ENCODE results near the gene KRTAP10-12. TPM values are rescaled to one million over a fixed set of nuclear protein-coding genes. Genes with fewer than 3 reads are reported as not detected.

KRTAP10-12 gene
- total RNA-seq, 1 experiment from 2014 or later, result not detected

GRCh38 chr21:44713846-44714245 lies 16.9 kb downstream of the KRTAP10-12 start:
- peaks cover 66% of the 10 kb centered on the region for H3K27me3 ChIP-seq
- no peaks in the 10 kb centered on the region for H3K36me3 ChIP-seq

GRCh38 chr21:44714905-44715304 lies 17.9 kb downstream of the KRTAP10-12 start:
- no peak for DNase-seq
- H3K4me3 ChIP-seq, result no peak overlapping the region
- H3K36me3 ChIP-seq, result no peaks in the 10 kb centered on the region
- H3K9me3 ChIP-seq, result peaks cover 2% of the 10 kb centered on the region; the same call in 1 of the 2 replicates
- H3K27me3 ChIP-seq, result peaks cover 56% of the 10 kb centered on the region

More at GRCh38 chr21:44713846-44714245, 16.9 kb downstream of the KRTAP10-12 start:
- Histone ChIP-seq H3K4me3 (no peak overlapping the region), H3K9me3 (peaks cover 2% of the 10 kb centered on the region; the same call in 1 of the 2 replicates)
- DNase-seq, result no peak

- H3K27me3 ChIP-seq, result peaks cover 37% of the 10 kb centered on the region
- no peak for DNase-seq
Observed at GRCh38 chr21:44716984-44717383, 20.0 kb downstream of the KRTAP10-12 start.

GRCh38 chr21:44718093-44718492 lies 21.1 kb downstream of the KRTAP10-12 start:
- no peak for DNase-seq
- peaks cover 27% of the 10 kb centered on the region for H3K27me3 ChIP-seq
- H3K9me3 ChIP-seq, result peaks cover 2% of the 10 kb centered on the region; the same call in 1 of the 2 replicates
- H3K36me3 ChIP-seq, result no peaks in the 10 kb centered on the region
- H3K4me3 ChIP-seq, result no peak overlapping the region

More at GRCh38 chr21:44716984-44717383, 20.0 kb downstream of the KRTAP10-12 start:
- Histone ChIP-seq H3K4me3 (no peak overlapping the region), H3K36me3 (no peaks in the 10 kb centered on the region), H3K9me3 (peaks cover 2% of the 10 kb centered on the region; the same call in 1 of the 2 replicates)

GRCh38 chr21:44718571-44718970 lies 21.6 kb downstream of the KRTAP10-12 start:
- Histone ChIP-seq H3K4me3 (no peak overlapping the region), H3K9me3 (peaks cover 2% of the 10 kb centered on the region; the same call in 1 of the 2 replicates), H3K36me3 (no peaks in the 10 kb centered on the region), H3K27me3 (peaks cover 25% of the 10 kb centered on the region)
- no peak for DNase-seq

- Histone ChIP-seq H3K9me3 (peaks cover 2% of the 10 kb centered on the region; the same call in 1 of the 2 replicates), H3K4me3 (no peak overlapping the region), H3K36me3 (no peaks in the 10 kb centered on the region), H3K27me3 (peaks cover 23% of the 10 kb centered on the region)
- no peak for DNase-seq
Observed at GRCh38 chr21:44720170-44720569, 23.2 kb downstream of the KRTAP10-12 start.

GRCh38 chr21:44722731-44723130 lies 25.8 kb downstream of the KRTAP10-12 start:
- Histone ChIP-seq H3K36me3 (no peaks in the 10 kb centered on the region), H3K9me3 (no peaks in the 10 kb centered on the region), H3K4me3 (no peak overlapping the region), H3K27me3 (peaks cover 6% of the 10 kb centered on the region; the same call in 1 of the 2 replicates)
- no peak for DNase-seq

- H3K36me3 ChIP-seq, result no peaks in the 10 kb centered on the region
- DNase-seq, result no peak
- peaks cover 4% of the 10 kb centered on the region; the same call in 1 of the 2 replicates for H3K27me3 ChIP-seq
- no peak overlapping the region for H3K4me3 ChIP-seq
- H3K9me3 ChIP-seq, result no peaks in the 10 kb centered on the region
Observed at GRCh38 chr21:44723177-44724131, 26.5 kb downstream of the KRTAP10-12 start.

- no peak for DNase-seq
- peaks cover 4% of the 10 kb centered on the region; the same call in 1 of the 2 replicates for H3K27me3 ChIP-seq
- H3K9me3 ChIP-seq, result no peaks in the 10 kb centered on the region
Observed at GRCh38 chr21:44724196-44724595, 27.2 kb downstream of the KRTAP10-12 start.

GRCh38 chr21:44724926-44725325 lies 28.0 kb downstream of the KRTAP10-12 start:
- no peaks in the 10 kb centered on the region for H3K36me3 ChIP-seq
- H3K4me3 ChIP-seq, result no peak overlapping the region
- H3K27me3 ChIP-seq, result peaks cover 4% of the 10 kb centered on the region; the same call in 1 of the 2 replicates
- DNase-seq, result no peak
- H3K9me3 ChIP-seq, result no peaks in the 10 kb centered on the region

More at GRCh38 chr21:44724196-44724595, 27.2 kb downstream of the KRTAP10-12 start:
- Histone ChIP-seq H3K36me3 (no peaks in the 10 kb centered on the region), H3K4me3 (no peak overlapping the region)

GRCh38 chr21:44726826-44727225 lies 29.9 kb downstream of the KRTAP10-12 start:
- DNase-seq, result no peak
- H3K27me3 ChIP-seq, result peaks cover 4% of the 10 kb centered on the region; the same call in 1 of the 2 replicates
- H3K4me3 ChIP-seq, result no peak overlapping the region
- no peaks in the 10 kb centered on the region for H3K36me3 ChIP-seq
- no peaks in the 10 kb centered on the region for H3K9me3 ChIP-seq

- no peak for DNase-seq
- H3K9me3 ChIP-seq, result no peaks in the 10 kb centered on the region
Observed at GRCh38 chr21:44727321-44727720, 30.3 kb downstream of the KRTAP10-12 start.

GRCh38 chr21:44727757-44728156 lies 30.8 kb downstream of the KRTAP10-12 start:
- no peak for DNase-seq
- no peak overlapping the region for H3K4me3 ChIP-seq
- H3K27me3 ChIP-seq, result peaks cover 4% of the 10 kb centered on the region; the same call in 1 of the 2 replicates
- H3K36me3 ChIP-seq, result no peaks in the 10 kb centered on the region
- no peaks in the 10 kb centered on the region for H3K9me3 ChIP-seq

More at GRCh38 chr21:44727321-44727720, 30.3 kb downstream of the KRTAP10-12 start:
- H3K27me3 ChIP-seq, result peaks cover 4% of the 10 kb centered on the region; the same call in 1 of the 2 replicates
- no peaks in the 10 kb centered on the region for H3K36me3 ChIP-seq
- no peak overlapping the region for H3K4me3 ChIP-seq

GRCh38 chr21:44728716-44729115 lies 31.7 kb downstream of the KRTAP10-12 start:
- Histone ChIP-seq H3K27me3 (no peaks in the 10 kb centered on the region; the same call in 1 of the 2 replicates), H3K9me3 (no peaks in the 10 kb centered on the region), H3K4me3 (no peak overlapping the region), H3K36me3 (no peaks in the 10 kb centered on the region)
- DNase-seq, result no peak

- no peaks in the 10 kb centered on the region for H3K36me3 ChIP-seq
Observed at GRCh38 chr21:44729336-44730027, 32.5 kb downstream of the KRTAP10-12 start.

GRCh38 chr21:44730028-44730395 lies 33.0 kb downstream of the KRTAP10-12 start:
- no peak for DNase-seq
- no peaks in the 10 kb centered on the region for H3K36me3 ChIP-seq
- H3K4me3 ChIP-seq, result no peak overlapping the region
- H3K9me3 ChIP-seq, result no peaks in the 10 kb centered on the region
- no peaks in the 10 kb centered on the region; the same call in 1 of the 2 replicates for H3K27me3 ChIP-seq

More at GRCh38 chr21:44729336-44730027, 32.5 kb downstream of the KRTAP10-12 start:
- Histone ChIP-seq H3K4me3 (no peak overlapping the region), H3K27me3 (no peaks in the 10 kb centered on the region; the same call in 1 of the 2 replicates), H3K9me3 (no peaks in the 10 kb centered on the region)
- no peak for DNase-seq

Measured in MG63 (cell line).